ENCODE results near the gene SENP1. TPM values are rescaled to one million over a fixed set of nuclear protein-coding genes. Genes with fewer than 3 reads are reported as not detected.

SENP1 gene
- total RNA-seq, 4 donors from 2014 or later, result 14.3 to 19.4 (median 17.3) TPM

- no peak overlapping the region for H3K4me3 ChIP-seq (ENCODE audit: low read depth, poor library complexity, severe bottlenecking)
- TF ChIP-seq POLR2A (IDR thresholded peaks at IDR 0.05), result no peak
- no peak for TF ChIP-seq CTCF (IDR thresholded peaks at IDR 0.05)
- no peak for DNase-seq (ENCODE audit: low spot score in 2 of 2)
- intact Hi-C loops (cut with DNase I; ENCODE audit: low total_unique reads), result no loop called here
- 73 to 88% methylated on average over 4 of the region's 4 CpGs for WGBS, 2 donors
Observed at GRCh38 chr12:48043771-48044170, 62.1 kb downstream of the SENP1 start.

GRCh38 chr12:48041591-48042423 is 64.1 kb downstream of the SENP1 start:
- TF ChIP-seq POLR2A (IDR thresholded peaks at IDR 0.05), result no peak
- H3K4me3 ChIP-seq (ENCODE audit: low read depth, poor library complexity, severe bottlenecking), result no peak overlapping the region
- intact Hi-C loops (cut with DNase I; ENCODE audit: low total_unique reads), result no loop called here
- WGBS, 2 donors, result 86 to 91% methylated on average over 5 of the region's 5 CpGs
- no peak for DNase-seq (ENCODE audit: low spot score in 2 of 2)

- no peak for DNase-seq (ENCODE audit: low spot score in 2 of 2)
- 56 to 70% methylated on average over 3 of the region's 3 CpGs for WGBS, 2 donors
- H3K4me3 ChIP-seq (ENCODE audit: low read depth, poor library complexity, severe bottlenecking), result no peak overlapping the region
- intact Hi-C loops (cut with DNase I; ENCODE audit: low total_unique reads), result no loop called here
- TF ChIP-seq CTCF (IDR thresholded peaks at IDR 0.05) (no peak), POLR2A (IDR thresholded peaks at IDR 0.05) (no peak)
Observed at GRCh38 chr12:48040354-48040753, 65.5 kb downstream of the SENP1 start.

GRCh38 chr12:48039151-48039550 is 66.7 kb downstream of the SENP1 start:
- no peak for DNase-seq (ENCODE audit: low spot score in 2 of 2)
- WGBS, 2 donors, result 92 to 100% methylated on average over 1 of the region's 1 CpG
- H3K4me3 ChIP-seq (ENCODE audit: low read depth, poor library complexity, severe bottlenecking), result no peak overlapping the region
- intact Hi-C loops (cut with DNase I; ENCODE audit: low total_unique reads), result no loop called here
- TF ChIP-seq POLR2A (IDR thresholded peaks at IDR 0.05) (no peak), CTCF (IDR thresholded peaks at IDR 0.05) (no peak)

- intact Hi-C loops (cut with DNase I; ENCODE audit: low total_unique reads), result no loop called here
- WGBS, 2 donors, result 78 to 83% methylated on average over 5 of the region's 5 CpGs
- TF ChIP-seq CTCF (IDR thresholded peaks at IDR 0.05) (no peak), POLR2A (IDR thresholded peaks at IDR 0.05) (no peak)
- no peak for DNase-seq (ENCODE audit: low spot score in 2 of 2)
- no peak overlapping the region for H3K4me3 ChIP-seq (ENCODE audit: low read depth, poor library complexity, severe bottlenecking)
Observed at GRCh38 chr12:48038085-48038484, 67.8 kb downstream of the SENP1 start.

GRCh38 chr12:48037267-48037915 is 68.5 kb downstream of the SENP1 start:
- TF ChIP-seq CTCF (IDR thresholded peaks at IDR 0.05) (no peak), POLR2A (IDR thresholded peaks at IDR 0.05) (no peak)
- intact Hi-C loops (cut with DNase I; ENCODE audit: low total_unique reads), result no loop called here
- 39 to 41% methylated on average over 9 of the region's 9 CpGs for WGBS, 2 donors
- no peak for DNase-seq (ENCODE audit: low spot score in 2 of 2)
- H3K4me3 ChIP-seq (ENCODE audit: low read depth, poor library complexity, severe bottlenecking), result no peak overlapping the region
